ENCODE measurements around the gene VAV3. TPM values are rescaled to one million over a fixed set of nuclear protein-coding genes. Genes with fewer than 3 reads are reported as not detected.

Gene VAV3
- polyA plus RNA-seq, 3 donors, result 5.4 to 9.2 (median 9.0) TPM

DNA sequence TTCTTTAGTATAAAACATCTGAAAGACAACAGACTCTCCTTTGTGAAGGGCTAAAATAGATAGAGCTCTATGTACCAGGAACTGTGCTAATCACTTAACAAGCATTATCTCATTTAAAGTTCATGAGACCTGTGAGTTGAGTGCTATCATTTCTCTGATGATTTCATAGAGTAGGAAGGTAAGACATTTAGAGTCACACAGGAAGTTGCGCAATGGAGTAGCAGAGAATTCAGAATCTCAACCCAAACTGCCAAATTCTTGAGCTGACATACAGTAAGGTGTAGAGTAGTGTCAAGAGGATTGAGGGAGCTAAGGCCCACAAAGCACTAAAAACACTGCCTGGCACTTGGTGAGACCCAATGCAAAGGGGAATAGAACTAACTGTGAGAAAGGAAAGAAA is 439.8 kb downstream of the VAV3 start:
- Mint-ChIP-seq H3K9me3 (peaks cover 0 to 3% (median 2%) of the 10 kb centered on the region in 7 donors), H3K4me1 (peaks cover 13% of the 10 kb centered on the region), H3K27me3 (ENCODE audit: low read depth in 3 of 3) (peaks cover 0 to 2% (median 1%) of the 10 kb centered on the region in 3 donors), H3K4me3 (no peak overlapping the region), H3K36me3 (no peaks in the 10 kb centered on the region), H3K27ac (no peak overlapping the region)
- H3K27ac ChIP-seq (ENCODE audit: low read depth in 1 of 2, low read length in 2 of 2), result no peak overlapping the region
- TF ChIP-seq CTCF (IDR thresholded peaks at IDR 0.05), result no peak
- no peaks in the 10 kb centered on the region for H4K20me1 ChIP-seq (ENCODE audit: insufficient read depth, low read length)
- peaks cover 0 to 2% of the 10 kb centered on the region in 2 donors for H3K27me3 ChIP-seq (ENCODE audit: control insufficient read depth in 2 of 2, insufficient read depth in 2 of 2, low read length in 2 of 2)
- H3K9me3 ChIP-seq (replicated peaks in 1 of 2; ENCODE audit: control insufficient read depth in 1 of 2, insufficient read depth in 1 of 2, low read length in 2 of 2), result no peaks in the 10 kb centered on the region
- no CpG with 5 or more reads among the region's 1 CpG for WGBS (ENCODE audit: insufficient coverage)
- no peak overlapping the region for H3K9ac ChIP-seq (ENCODE audit: insufficient read depth, low read length, poor library complexity, severe bottlenecking)
- no peaks in the 10 kb centered on the region for H3K4me1 ChIP-seq (ENCODE audit: control insufficient read depth in 1 of 2, insufficient read depth in 2 of 2, low read length in 2 of 2)
- H3K4me2 ChIP-seq (replicated peaks; ENCODE audit: extremely low read depth, low read length, poor library complexity, severe bottlenecking), result no peak overlapping the region
- H3K36me3 ChIP-seq (replicated peaks in 1 of 2; ENCODE audit: control insufficient read depth in 1 of 2, insufficient read depth in 2 of 2, low read length in 2 of 2), result no peaks in the 10 kb centered on the region
- H3K79me2 ChIP-seq (ENCODE audit: insufficient read depth, low read length), result no peaks in the 10 kb centered on the region
- no peak for DNase-seq
- H3K4me3 ChIP-seq (replicated peaks in 1 of 3; ENCODE audit: low read depth in 2 of 3, low read length in 3 of 3), result no peak overlapping the region
- no peak overlapping the region for H2AFZ ChIP-seq (ENCODE audit: insufficient read depth, low read depth, low read length, poor library complexity, severe bottlenecking)
- intact Hi-C loops (cut with micrococcal nuclease), result no loop called here

DNA sequence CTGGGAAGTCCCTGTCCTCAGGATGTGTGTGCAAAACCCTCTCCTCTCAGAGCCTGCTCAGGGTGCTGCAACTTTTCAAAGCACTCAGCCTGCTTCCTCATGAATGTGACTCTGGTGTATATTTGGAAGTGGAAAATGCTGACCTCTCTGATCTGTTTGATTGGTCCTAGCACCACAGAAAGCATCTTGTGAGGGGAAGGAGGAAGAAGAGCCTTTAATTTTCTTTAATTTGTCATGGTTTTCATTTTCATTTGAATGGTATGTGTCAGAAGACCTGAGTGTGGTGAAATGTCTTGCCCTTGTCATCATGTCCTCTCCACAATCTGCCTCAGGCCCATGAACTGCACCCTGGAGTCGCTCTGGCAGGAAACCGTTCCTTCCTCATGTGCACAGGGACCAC is 440.7 kb downstream of the VAV3 start:
- Histone ChIP-seq H3K36me3 (replicated peaks in 1 of 2; ENCODE audit: control insufficient read depth in 1 of 2, insufficient read depth in 2 of 2, low read length in 2 of 2) (no peaks in the 10 kb centered on the region), H3K9me3 (replicated peaks in 1 of 2; ENCODE audit: control insufficient read depth in 1 of 2, insufficient read depth in 1 of 2, low read length in 2 of 2) (no peaks in the 10 kb centered on the region), H3K27me3 (ENCODE audit: control insufficient read depth in 2 of 2, insufficient read depth in 2 of 2, low read length in 2 of 2) (peaks cover 0 to 2% of the 10 kb centered on the region in 2 donors), H3K27ac (ENCODE audit: low read depth in 1 of 2, low read length in 2 of 2) (no peak overlapping the region), H4K20me1 (ENCODE audit: insufficient read depth, low read length) (no peaks in the 10 kb centered on the region), H3K4me2 (replicated peaks; ENCODE audit: extremely low read depth, low read length, poor library complexity, severe bottlenecking) (no peak overlapping the region), H3K4me3 (replicated peaks in 1 of 3; ENCODE audit: low read depth in 2 of 3, low read length in 3 of 3) (no peak overlapping the region), H3K79me2 (ENCODE audit: insufficient read depth, low read length) (no peaks in the 10 kb centered on the region), H2AFZ (ENCODE audit: insufficient read depth, low read depth, low read length, poor library complexity, severe bottlenecking) (no peak overlapping the region), H3K9ac (ENCODE audit: insufficient read depth, low read length, poor library complexity, severe bottlenecking) (no peak overlapping the region), H3K4me1 (ENCODE audit: control insufficient read depth in 1 of 2, insufficient read depth in 2 of 2, low read length in 2 of 2) (no peaks in the 10 kb centered on the region)
- Mint-ChIP-seq H3K9me3 (peaks cover 0 to 3% (median 2%) of the 10 kb centered on the region in 7 donors), H3K27ac (no peak overlapping the region), H3K27me3 (ENCODE audit: low read depth in 3 of 3) (peaks cover 0 to 4% (median 2%) of the 10 kb centered on the region in 3 donors), H3K4me3 (no peak overlapping the region), H3K36me3 (no peaks in the 10 kb centered on the region), H3K4me1 (peaks cover 13% of the 10 kb centered on the region)
- WGBS (ENCODE audit: insufficient coverage), result no CpG with 5 or more reads among the region's 2 CpGs
- intact Hi-C loops (cut with micrococcal nuclease), result no loop called here
- no peak for TF ChIP-seq CTCF (IDR thresholded peaks at IDR 0.05)
- no peak for DNase-seq

Data from CD14-positive monocyte (primary cell).